Heart left ventricle (tissue), 16 donors: Measurements from ENCODE around the gene ARHGEF37. TPM values are rescaled to one million over a fixed set of nuclear protein-coding genes. Genes with fewer than 3 reads are reported as not detected.

ENCODE experiments used
- ATAC-seq, 4 donors: fragments of 200-7000 bp; cut with Tn5 transposase; one replicate each; pipeline ENCODE4 v1.9.1; 2020 to 2022; ENCODE audit warnings: moderate library complexity in 4 of 4, mild to moderate bottlenecking in 3 of 4, moderate number of reproducible peaks in 1 of 4
- DNase-seq, 5 donors: peaks; one replicate each; pipeline ENCODE4 v3.0.0-alpha.2; 2020
- H3K27ac ChIP-seq, 12 donors: fragments of 200-600 bp; sonication (generic) in 4 of 12; one replicate each; pipeline versions ENCODE4 v1.5.0 to v1.8.0; 2016 to 2022; ENCODE audit warnings: mild to moderate bottlenecking in 2 of 12
- H3K27me3 ChIP-seq, 9 donors: fragments of 200-600 bp; sonication (generic) in 2 of 9; one replicate each; pipeline versions ENCODE4 v1.5.1 to v1.8.0; 2016 to 2022; ENCODE audit warnings: mild to moderate bottlenecking in 3 of 9
- H3K36me3 ChIP-seq, 9 donors: fragments of 200-600 bp; sonication (generic) in 2 of 9; one replicate each; pipeline versions ENCODE4 v1.5.0 to v1.8.0; 2018 to 2022; ENCODE audit warnings: mild to moderate bottlenecking in 2 of 9
- H3K4me1 ChIP-seq, 12 donors: fragments of 200-600 bp; sonication (generic) in 4 of 12; one replicate each; pipeline versions ENCODE4 v1.5.0 to v1.8.0; 2016 to 2022; ENCODE audit warnings: mild to moderate bottlenecking in 3 of 12
- H3K4me3 ChIP-seq, 12 donors: fragments of 200-600 bp; sonication (generic) in 4 of 12; one replicate each; pipeline versions ENCODE4 v1.5.0 to v1.8.0; 2017 to 2022; ENCODE audit warnings: mild to moderate bottlenecking in 9 of 12, moderate library complexity in 4 of 12
- H3K9me3 ChIP-seq, 12 donors: fragments of 200-600 bp; sonication (generic) in 4 of 12; one replicate each; pipeline versions ENCODE4 v1.5.0 to v1.8.0; 2016 to 2022; ENCODE audit warnings: mild to moderate bottlenecking in 1 of 12
- POLR2A ChIP-seq, 2 donors: fragments of 450-650 bp; IDR thresholded peaks; one replicate each; pipeline ENCODE4 v1.6.1; 2017; ENCODE audit warnings: antibody characterized with exemption in 2 of 2, mild to moderate bottlenecking in 2 of 2, moderate library complexity in 2 of 2
- WGBS, 4 donors: extraction: QIAGEN DNeasy Blood & Tissue Kit in 2 of 4; methylation state at CpG; one replicate each; pipeline versions ENCODE4 v1.1.5 to v1.1.7; 2013 to 2018; 5-methylcytosine and 5-hydroxymethylcytosine counted together
- intact Hi-C, 10 donors: fragments of 100-400 bp; cut with DNase I; formaldehyde crosslinking; loops; one replicate each; pipeline versions ENCODE4 v1.11.1 to v1.14.2; 2022
- polyA plus RNA-seq, 2 donors: library from polyadenylated mRNA; stranded (reverse); fragments of 200-250 nt; gene quantifications; one replicate each; pipeline ENCODE4 v1.2.3, GENCODE V29; 2013
- total RNA-seq, 9 donors: library from RNA; depleted of rRNA in 2 of 9; stranded (reverse); fragments of >200 nt in 2 of 9; fragmentation: NEBNext Ultra II Directional in 3 of 9; extraction: Animal tissue kit (Norgen Biotek cat#: 25700) in 3 of 9; gene quantifications; one replicate each; pipeline versions ENCODE4 v1.1.0 to v1.2.4, GENCODE V29; 2016 to 2023
- TF ChIP-seq, protein P1 (sequence below), 12 donors: fragments of 200-600 bp; sonication (generic) in 4 of 12; IDR thresholded peaks; one replicate each; pipeline versions ENCODE4 v1.5.0 to v1.8.0; 2018 to 2022; ENCODE audit warnings: antibody characterized with exemption in 12 of 12, mild to moderate bottlenecking in 5 of 12
- donor health status: ischemic (EF 13 %, LVEDD 7.1; RV severe dilation, severe dysfunction).
- donor health status: healthy with polysubstance abuse.
- donor health status: DM: no; HTN: yes; CAD: no.
- donor health status: DM: no; HTN: no; CAD: no.
- donor health status: ischemic (EF 25% LVEDD 6.9; RV normal size, moderate dysfunction).
- donor health status: ischemic (EF 25% LVEDD 5.7; RV mildly dilated, moderate dysfunction).
- donor health status: healthy.
- donor health status: DM: yes; HTN: yes; CAD: no.
- donor health status: ischemic (EF 35%, LVEDD 5.7; RV mildly dilated, moderate dysfunction).
- donor health status: nonischemic (EF 11% LVEDD 7.7; RV severe dilation, severe dysfunction).
- donor health status: DM: yes; HTN: yes; CAD: no.
- donor health status: PGD.
- donor health status: ischemic (EF 29% LVEDD 5.4; RV normal size, mild dysfunction).
- donor health status: nonischemic (EF 23%, LVEDD 6.1; RV moderate dilation, normal function).

The ARHGEF37 gene
- total and polyA plus RNA-seq, 11 donors: 8.1 to 28.5 (median 17.9) TPM

DNA sequence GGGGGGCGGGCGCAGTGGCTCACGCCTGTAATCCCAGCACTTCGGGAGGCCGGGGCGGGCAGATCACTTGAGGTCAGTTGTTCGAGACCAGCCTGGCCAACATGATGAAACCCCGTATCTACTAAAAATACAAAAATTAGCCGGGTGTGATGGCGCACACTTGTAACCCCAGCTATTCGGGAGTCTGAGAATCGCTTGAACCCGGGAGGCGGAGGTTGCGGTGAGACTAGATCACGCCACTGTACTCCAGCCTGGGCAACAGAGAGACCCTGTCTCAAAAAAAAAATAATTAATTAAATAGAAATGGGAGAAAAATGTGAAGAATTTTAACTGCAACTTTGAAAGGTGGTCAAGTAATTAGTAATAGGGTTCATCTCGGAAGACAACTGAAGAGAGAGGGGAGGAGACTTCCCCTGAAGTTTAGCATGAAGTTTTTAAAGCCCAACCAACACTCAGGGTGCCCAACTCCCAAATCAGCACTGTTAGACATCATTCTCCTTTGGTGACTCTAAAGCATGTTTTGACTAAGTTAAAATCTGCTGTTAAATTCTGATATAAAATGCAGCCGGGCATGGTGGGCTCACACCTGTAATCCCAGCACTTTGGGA, 28.6 kb upstream of the ARHGEF37 start:
- no peaks in the 10 kb centered on the region for H3K9me3 ChIP-seq

DNA sequence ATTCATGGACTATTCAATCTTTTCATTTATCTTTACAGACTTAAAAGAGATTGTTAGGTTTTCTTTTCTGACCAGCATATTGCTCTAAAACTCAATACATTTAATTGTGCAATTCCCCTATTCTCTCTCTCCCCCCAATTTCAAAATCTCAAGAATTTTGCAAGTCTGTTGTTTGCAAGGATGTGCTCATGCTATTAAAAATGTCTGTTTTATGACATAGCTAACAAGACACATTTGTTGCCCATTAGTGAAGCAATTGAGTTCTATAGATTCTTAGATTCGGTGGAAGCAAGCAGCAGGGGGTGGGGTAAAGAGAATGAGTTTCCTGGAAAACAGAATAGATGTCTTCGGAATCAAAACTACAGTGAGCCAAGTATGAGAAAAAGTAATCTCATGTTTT, 21.6 kb upstream of the ARHGEF37 start:
- TF ChIP-seq, protein P1, sequence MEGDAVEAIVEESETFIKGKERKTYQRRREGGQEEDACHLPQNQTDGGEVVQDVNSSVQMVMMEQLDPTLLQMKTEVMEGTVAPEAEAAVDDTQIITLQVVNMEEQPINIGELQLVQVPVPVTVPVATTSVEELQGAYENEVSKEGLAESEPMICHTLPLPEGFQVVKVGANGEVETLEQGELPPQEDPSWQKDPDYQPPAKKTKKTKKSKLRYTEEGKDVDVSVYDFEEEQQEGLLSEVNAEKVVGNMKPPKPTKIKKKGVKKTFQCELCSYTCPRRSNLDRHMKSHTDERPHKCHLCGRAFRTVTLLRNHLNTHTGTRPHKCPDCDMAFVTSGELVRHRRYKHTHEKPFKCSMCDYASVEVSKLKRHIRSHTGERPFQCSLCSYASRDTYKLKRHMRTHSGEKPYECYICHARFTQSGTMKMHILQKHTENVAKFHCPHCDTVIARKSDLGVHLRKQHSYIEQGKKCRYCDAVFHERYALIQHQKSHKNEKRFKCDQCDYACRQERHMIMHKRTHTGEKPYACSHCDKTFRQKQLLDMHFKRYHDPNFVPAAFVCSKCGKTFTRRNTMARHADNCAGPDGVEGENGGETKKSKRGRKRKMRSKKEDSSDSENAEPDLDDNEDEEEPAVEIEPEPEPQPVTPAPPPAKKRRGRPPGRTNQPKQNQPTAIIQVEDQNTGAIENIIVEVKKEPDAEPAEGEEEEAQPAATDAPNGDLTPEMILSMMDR (IDR thresholded peaks at IDR 0.05): no peak
- TF ChIP-seq POLR2A (IDR thresholded peaks at IDR 0.05): no peak
- ATAC-seq: no peak

More for the DNA sequence above, 28.6 kb upstream of the ARHGEF37 start:
- intact Hi-C loops: loop anchor here in 4 of 10 donors (5.0 kb wide), 4 partner anchors 35 to 115 kb away; no protein-coding TSS in a partner anchor
- no peak for ATAC-seq
- peak overlapping the region in 8 of 12 donors; percentile 93 to 100 (median 98) for H3K27ac ChIP-seq
- peaks cover 0 to 22% (median 11%) of the 10 kb centered on the region in 9 donors for H3K36me3 ChIP-seq
- TF ChIP-seq, protein P1 (IDR thresholded peaks at IDR 0.05): no peak
- no peak for TF ChIP-seq POLR2A (IDR thresholded peaks at IDR 0.05)
- DNase-seq: no peak
- WGBS, 4 donors: 90 to 92% (median 91%) methylated on average over 18 of the region's 18 CpGs
- peak overlapping the region in 1 of 12 donors; percentile 93 for H3K4me3 ChIP-seq
- H3K4me1 ChIP-seq: peaks cover 4 to 31% (median 19%) of the 10 kb centered on the region in 12 donors
- H3K27me3 ChIP-seq: no peaks in the 10 kb centered on the region

DNA sequence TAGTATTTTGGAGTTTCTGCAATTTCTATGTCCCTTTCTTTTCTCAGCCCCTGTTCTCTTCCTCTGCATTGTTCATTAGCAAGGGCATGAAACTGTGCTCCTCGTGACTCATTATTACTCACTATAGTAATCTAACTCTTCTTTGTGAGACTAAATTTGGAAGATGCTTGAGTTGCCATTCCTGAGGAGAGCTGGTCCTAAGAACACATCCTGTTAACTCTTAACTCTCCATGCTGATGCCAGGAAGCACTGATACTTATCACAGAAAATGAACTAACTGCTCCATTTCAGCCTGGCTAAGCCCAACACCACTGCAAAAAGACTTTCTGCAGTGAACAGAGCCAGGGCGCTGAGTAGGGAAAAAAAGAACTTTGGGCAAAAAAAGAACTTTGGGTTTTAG, 19.4 kb upstream of the ARHGEF37 start:
- H3K27ac ChIP-seq: peak overlapping the region; percentile 57 to 90 (median 84)
- no peaks in the 10 kb centered on the region for H3K36me3 ChIP-seq
- H3K4me1 ChIP-seq: peaks cover 0 to 47% (median 32%) of the 10 kb centered on the region in 12 donors
- WGBS, 4 donors: 34 to 38% (median 36%) methylated on average over 2 of the region's 2 CpGs
- no peaks in the 10 kb centered on the region for H3K9me3 ChIP-seq
- ATAC-seq (peak; percentile 87 to 94 (median 94)), DNase-seq (peak in 1 of 5 donors; percentile 40)
- peak overlapping the region in 7 of 12 donors; percentile 1 to 25 (median 16) for H3K4me3 ChIP-seq
- TF ChIP-seq, protein P1 (IDR thresholded peaks at IDR 0.05): no peak
- TF ChIP-seq POLR2A (IDR thresholded peaks at IDR 0.05): no peak
- intact Hi-C loops: loop anchor here in 9 of 10 donors (2.0 to 10.0 kb wide), 10 partner anchors 113 to 827 kb away; partner anchors contain the start of gene AFAP1L1 (in 2 of the 9)
- H3K27me3 ChIP-seq: no peaks in the 10 kb centered on the region

More for the DNA sequence above, 21.6 kb upstream of the ARHGEF37 start:
- no peak overlapping the region for H3K4me3 ChIP-seq
- WGBS, 4 donors: 79 to 91% (median 84%) methylated on average over 2 of the region's 2 CpGs
- H3K27me3 ChIP-seq: no peaks in the 10 kb centered on the region
- no peak for DNase-seq
- H3K27ac ChIP-seq: no peak overlapping the region
- intact Hi-C loops: loop anchor here in 9 of 10 donors (2.0 to 10.0 kb wide), 8 partner anchors 111 to 825 kb away; partner anchors contain the start of gene AFAP1L1 (in 2 of the 9)
- no peaks in the 10 kb centered on the region for H3K36me3 ChIP-seq
- peaks cover 0 to 47% (median 31%) of the 10 kb centered on the region in 12 donors for H3K4me1 ChIP-seq
- H3K9me3 ChIP-seq: no peaks in the 10 kb centered on the region

DNA sequence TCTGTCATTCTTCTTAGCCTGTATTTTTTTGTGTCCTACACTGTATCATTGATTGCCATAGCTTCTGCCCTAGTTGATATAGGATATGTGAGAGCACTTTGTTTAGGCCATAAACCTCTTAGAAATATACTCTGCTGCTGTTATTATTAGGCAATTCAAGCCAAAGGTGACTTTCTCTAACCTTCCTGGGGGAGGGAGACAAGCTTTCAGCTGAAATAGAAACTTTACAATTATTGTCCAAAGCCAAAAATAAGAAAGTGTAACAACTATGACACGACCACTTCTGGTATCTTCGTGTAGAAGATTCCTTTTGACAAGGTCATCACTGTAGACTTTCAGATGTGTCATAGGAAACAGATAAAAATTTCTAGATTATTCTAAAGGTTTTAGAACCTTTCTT, 17.8 kb upstream of the ARHGEF37 start:
- Histone ChIP-seq H3K4me1 (peaks cover 0 to 47% (median 32%) of the 10 kb centered on the region in 12 donors), H3K27ac (peak overlapping the region; percentile 1 to 90 (median 84)), H3K27me3 (no peaks in the 10 kb centered on the region), H3K9me3 (no peaks in the 10 kb centered on the region), H3K36me3 (no peaks in the 10 kb centered on the region), H3K4me3 (no peak overlapping the region)
- DNase-seq: no peak
- ATAC-seq: no peak
- TF ChIP-seq, protein P1 (IDR thresholded peaks at IDR 0.05): no peak
- no peak for TF ChIP-seq POLR2A (IDR thresholded peaks at IDR 0.05)
- intact Hi-C loops: loop anchor here in 9 of 10 donors (2.0 to 10.0 kb wide), 9 partner anchors 121 to 829 kb away; partner anchors contain the start of gene AFAP1L1 (in 2 of the 9)
- 21 to 31% (median 27%) methylated on average over 2 of the region's 2 CpGs for WGBS, 4 donors
